ENCODE measurements around the gene ASTN2. TPM values are rescaled to one million over a fixed set of nuclear protein-coding genes. Genes with fewer than 3 reads are reported as not detected.
"Not testable (repeated sequence)": the region's sequence is repeated elsewhere in the genome, so short reads cannot be mapped to it uniquely, and the experiment has no call there.

Gene ASTN2
- total RNA-seq, 1 donor from 2014 or later, result 0.53 TPM

GRCh38 chr9:116459576-116459975 is 955.3 kb downstream of the ASTN2 start:
- no peaks in the 10 kb centered on the region for H3K27me3 ChIP-seq (ENCODE audit: control insufficient read depth, insufficient read depth, low read length)
- DNase-seq (ENCODE audit: low read depth) (no peak), FAIRE-seq (no peak)
- H3K4me3 ChIP-seq (ENCODE audit: low read depth, low read length), result no peak overlapping the region
- TF ChIP-seq CTCF (IDR thresholded peaks at IDR 0.05; ENCODE audit: insufficient read depth, low read length, severe bottlenecking), result no peak
- H3K36me3 ChIP-seq (ENCODE audit: control insufficient read depth, insufficient read depth, low read length), result no peaks in the 10 kb centered on the region

- FAIRE-seq, result no peak
Observed at GRCh38 chr9:116456490-116457088, 958.3 kb downstream of the ASTN2 start.

GRCh38 chr9:116454539-116454938 is 960.3 kb downstream of the ASTN2 start:
- H3K4me3 ChIP-seq (ENCODE audit: low read depth, low read length); H3K36me3 ChIP-seq (ENCODE audit: control insufficient read depth, insufficient read depth, low read length); DNase-seq (ENCODE audit: low read depth); H3K27me3 ChIP-seq (ENCODE audit: control insufficient read depth, insufficient read depth, low read length); FAIRE-seq: not testable (repeated sequence)

More at GRCh38 chr9:116456490-116457088, 958.3 kb downstream of the ASTN2 start:
- DNase-seq (ENCODE audit: low read depth), result no peak
- no peak for TF ChIP-seq CTCF (IDR thresholded peaks at IDR 0.05; ENCODE audit: insufficient read depth, low read length, severe bottlenecking)
- no peak overlapping the region for H3K4me3 ChIP-seq (ENCODE audit: low read depth, low read length)
- H3K27me3 ChIP-seq (ENCODE audit: control insufficient read depth, insufficient read depth, low read length), result no peaks in the 10 kb centered on the region
- H3K36me3 ChIP-seq (ENCODE audit: control insufficient read depth, insufficient read depth, low read length), result no peaks in the 10 kb centered on the region

GRCh38 chr9:116453785-116454184 is 961.1 kb downstream of the ASTN2 start:
- Histone ChIP-seq H3K4me3 (ENCODE audit: low read depth, low read length) (no peak overlapping the region), H3K27me3 (ENCODE audit: control insufficient read depth, insufficient read depth, low read length) (no peaks in the 10 kb centered on the region), H3K36me3 (ENCODE audit: control insufficient read depth, insufficient read depth, low read length) (no peaks in the 10 kb centered on the region)
- no peak for TF ChIP-seq CTCF (IDR thresholded peaks at IDR 0.05; ENCODE audit: insufficient read depth, low read length, severe bottlenecking)
- no peak for FAIRE-seq
- DNase-seq (ENCODE audit: low read depth), result no peak

- Histone ChIP-seq H3K4me3 (ENCODE audit: low read depth, low read length) (no peak overlapping the region), H3K27me3 (ENCODE audit: control insufficient read depth, insufficient read depth, low read length) (no peaks in the 10 kb centered on the region), H3K36me3 (ENCODE audit: control insufficient read depth, insufficient read depth, low read length) (no peaks in the 10 kb centered on the region)
- FAIRE-seq (no peak), DNase-seq (ENCODE audit: low read depth) (no peak)
- TF ChIP-seq CTCF (IDR thresholded peaks at IDR 0.05; ENCODE audit: insufficient read depth, low read length, severe bottlenecking), result no peak
Observed at GRCh38 chr9:116452634-116453033, 962.2 kb downstream of the ASTN2 start.

GRCh38 chr9:116452227-116452626 is 962.6 kb downstream of the ASTN2 start:
- Histone ChIP-seq H3K4me3 (ENCODE audit: low read depth, low read length) (no peak overlapping the region), H3K36me3 (ENCODE audit: control insufficient read depth, insufficient read depth, low read length) (no peaks in the 10 kb centered on the region), H3K27me3 (ENCODE audit: control insufficient read depth, insufficient read depth, low read length) (no peaks in the 10 kb centered on the region)
- FAIRE-seq (no peak), DNase-seq (ENCODE audit: low read depth) (no peak)
- no peak for TF ChIP-seq CTCF (IDR thresholded peaks at IDR 0.05; ENCODE audit: insufficient read depth, low read length, severe bottlenecking)

Measured in bronchial epithelial cell (primary cell).